Endothelial cell (in vitro differentiated cells): ENCODE results near the gene ATP2A3. TPM values are rescaled to one million over a fixed set of nuclear protein-coding genes. Genes with fewer than 3 reads are reported as not detected.

Experiments
- DNase-seq: peaks from one replicate; pipeline ENCODE4 v3.0.0; 2021; ENCODE audit warnings: low spot score
- H3K27ac Mint-ChIP-seq: one replicate; pipeline ENCODE4 v1.8.0; 2021; ENCODE audit warnings: mixed read lengths, inconsistent platforms; ENCODE audit not compliant: unreplicated experiment
- H3K27me3 Mint-ChIP-seq: one replicate; pipeline ENCODE4 v1.8.0; 2021; ENCODE audit warnings: mild to moderate bottlenecking, moderate library complexity, mixed read lengths, inconsistent platforms; ENCODE audit not compliant: unreplicated experiment
- H3K36me3 Mint-ChIP-seq: one replicate; pipeline ENCODE4 v1.8.0; 2021; ENCODE audit warnings: mild to moderate bottlenecking, low read depth, mixed read lengths, inconsistent platforms; ENCODE audit not compliant: unreplicated experiment
- H3K4me1 Mint-ChIP-seq: one replicate; pipeline ENCODE4 v1.8.0; 2021; ENCODE audit warnings: mild to moderate bottlenecking, mixed read lengths, inconsistent platforms; ENCODE audit not compliant: unreplicated experiment
- H3K4me3 Mint-ChIP-seq: one replicate; pipeline ENCODE4 v1.8.0; 2021; ENCODE audit warnings: mild to moderate bottlenecking, mixed read lengths, inconsistent platforms; ENCODE audit not compliant: unreplicated experiment
- H3K9me3 Mint-ChIP-seq: one replicate; pipeline ENCODE4 v1.8.0; 2021; ENCODE audit warnings: mixed read lengths, inconsistent platforms; ENCODE audit not compliant: unreplicated experiment
- CTCF ChIP-seq: fragments of 200-600 bp; sonication (generic); IDR thresholded peaks from one replicate; pipeline ENCODE4 v1.5.0; 2021; ENCODE audit warnings: antibody characterized with exemption; ENCODE audit not compliant: unreplicated experiment
- total RNA-seq: library from RNA; stranded (reverse); fragmentation: NEBNext Ultra II Directional; extraction: Animal tissue kit (Norgen Biotek cat#: 25700); gene quantifications from one replicate; pipeline ENCODE4 v1.2.1, GENCODE V29; 2021; ENCODE audit not compliant: unreplicated experiment

Gene ATP2A3
- total RNA-seq, 1 donor from 2014 or later: 116 TPM

- Mint-ChIP-seq H3K36me3 (peaks cover 11% of the 10 kb centered on the region), H3K27me3 (peaks cover 17% of the 10 kb centered on the region), H3K9me3 (peaks cover 4% of the 10 kb centered on the region), H3K27ac (no peak overlapping the region), H3K4me1 (peaks cover 25% of the 10 kb centered on the region), H3K4me3 (no peak overlapping the region)
- DNase-seq: peak; percentile 5
- TF ChIP-seq CTCF: no peak
Measured at GRCh38 chr17:3973495-3974137, 9.4 kb upstream of the ATP2A3 start.

GRCh38 chr17:3972931-3973330 lies 8.7 kb upstream of the ATP2A3 start:
- Mint-ChIP-seq H3K4me3 (no peak overlapping the region), H3K9me3 (peaks cover 4% of the 10 kb centered on the region), H3K27me3 (peaks cover 15% of the 10 kb centered on the region), H3K36me3 (peaks cover 9% of the 10 kb centered on the region), H3K4me1 (peaks cover 22% of the 10 kb centered on the region), H3K27ac (no peak overlapping the region)
- DNase-seq: no peak
- no peak for TF ChIP-seq CTCF

GRCh38 chr17:3972281-3972731 lies 8.1 kb upstream of the ATP2A3 start:
- no peak for DNase-seq
- Mint-ChIP-seq H3K36me3 (peaks cover 9% of the 10 kb centered on the region), H3K4me3 (no peak overlapping the region), H3K4me1 (peaks cover 22% of the 10 kb centered on the region), H3K9me3 (peaks cover 4% of the 10 kb centered on the region), H3K27ac (no peak overlapping the region), H3K27me3 (peaks cover 15% of the 10 kb centered on the region)
- no peak for TF ChIP-seq CTCF

GRCh38 chr17:3970668-3971067 lies 6.4 kb upstream of the ATP2A3 start:
- no peak for DNase-seq
- Mint-ChIP-seq H3K4me1 (peaks cover 21% of the 10 kb centered on the region), H3K9me3 (peaks cover 4% of the 10 kb centered on the region), H3K36me3 (peaks cover 9% of the 10 kb centered on the region), H3K27ac (no peak overlapping the region), H3K27me3 (peaks cover 19% of the 10 kb centered on the region), H3K4me3 (no peak overlapping the region)
- TF ChIP-seq CTCF: no peak

- Mint-ChIP-seq H3K27ac (no peak overlapping the region), H3K4me3 (no peak overlapping the region), H3K9me3 (peaks cover 2% of the 10 kb centered on the region), H3K27me3 (peaks cover 19% of the 10 kb centered on the region), H3K4me1 (peaks cover 25% of the 10 kb centered on the region), H3K36me3 (peaks cover 7% of the 10 kb centered on the region)
- no peak for DNase-seq
- TF ChIP-seq CTCF: no peak
Measured at GRCh38 chr17:3969963-3970362, 5.7 kb upstream of the ATP2A3 start.
